ENCODE results near the gene SHISA6.
"Not testable (repeated sequence)": the region's sequence is repeated elsewhere in the genome, so short reads cannot be mapped to it uniquely, and the experiment has no call there.

SHISA6 gene

GRCh38 chr17:11267999-11268575, 27.1 kb downstream of the SHISA6 start:
- DNase-seq, result no peak

DNA sequence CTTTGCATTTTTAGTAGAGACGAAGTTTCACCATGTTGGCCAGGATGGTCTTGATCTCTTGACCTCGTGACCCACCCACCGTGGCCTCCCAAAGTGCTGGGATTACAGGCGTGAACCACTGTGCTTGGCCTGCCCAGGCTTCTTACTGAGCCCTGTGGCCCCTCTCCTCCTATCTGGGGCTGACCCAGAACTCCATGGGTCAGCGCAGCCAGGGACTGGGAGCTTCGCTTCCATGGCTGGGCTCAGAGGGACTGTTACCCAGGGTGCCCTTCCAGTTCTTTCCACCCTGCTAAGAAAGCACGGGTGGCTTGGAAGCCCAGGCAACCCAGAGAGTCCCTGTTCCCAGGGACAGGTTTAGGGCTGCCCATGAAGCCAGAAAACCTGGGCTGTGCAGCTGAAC, 28.2 kb downstream of the SHISA6 start:
- no peak for DNase-seq

DNA sequence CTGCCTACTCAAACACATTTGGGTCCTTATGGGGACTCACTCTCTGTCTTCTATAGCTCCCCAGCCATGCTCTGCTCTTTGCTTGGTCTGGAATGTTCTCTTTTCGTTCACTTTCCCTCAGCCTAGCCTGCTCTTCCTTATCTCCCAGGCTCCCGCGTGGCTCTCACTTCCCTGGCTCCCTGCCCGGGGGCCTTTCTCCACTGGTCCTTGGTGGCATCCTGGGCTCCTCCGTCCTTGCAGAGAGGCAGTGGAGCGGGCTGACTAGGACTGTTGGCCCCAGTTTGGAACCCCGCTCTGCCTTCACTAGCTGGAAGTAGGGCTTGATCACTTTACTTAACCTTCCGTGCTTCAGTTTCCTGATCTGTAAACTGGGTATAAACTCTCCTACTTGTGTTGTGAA, 31.2 kb downstream of the SHISA6 start:
- no peak for DNase-seq

- no peak for DNase-seq
Observed at GRCh38 chr17:11273596-11273995, 32.6 kb downstream of the SHISA6 start.

- no peak for DNase-seq
Observed at GRCh38 chr17:11274106-11274505, 33.1 kb downstream of the SHISA6 start.

DNA sequence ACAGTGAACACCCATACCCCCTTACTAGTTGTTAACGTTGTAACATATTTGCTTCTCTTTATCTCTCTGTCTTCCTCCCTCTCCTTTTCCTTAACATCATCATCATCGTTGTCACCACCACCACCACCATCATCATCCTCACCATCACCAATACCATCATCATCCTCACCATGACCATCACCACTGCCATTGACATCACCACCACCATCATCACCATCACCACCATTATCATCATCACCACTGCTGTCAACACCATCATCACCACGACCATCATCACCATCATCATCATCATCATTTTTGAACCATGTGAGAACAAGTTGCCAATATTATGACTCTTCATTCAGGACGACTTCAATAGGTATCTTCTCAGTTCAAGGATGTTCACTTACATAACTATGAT, 35.5 kb downstream of the SHISA6 start:
- DNase-seq, result no peak

- no peak for DNase-seq
Observed at GRCh38 chr17:11278186-11278991, 37.4 kb downstream of the SHISA6 start.

GRCh38 chr17:11278992-11279270, 37.9 kb downstream of the SHISA6 start:
- DNase-seq, result no peak

DNA sequence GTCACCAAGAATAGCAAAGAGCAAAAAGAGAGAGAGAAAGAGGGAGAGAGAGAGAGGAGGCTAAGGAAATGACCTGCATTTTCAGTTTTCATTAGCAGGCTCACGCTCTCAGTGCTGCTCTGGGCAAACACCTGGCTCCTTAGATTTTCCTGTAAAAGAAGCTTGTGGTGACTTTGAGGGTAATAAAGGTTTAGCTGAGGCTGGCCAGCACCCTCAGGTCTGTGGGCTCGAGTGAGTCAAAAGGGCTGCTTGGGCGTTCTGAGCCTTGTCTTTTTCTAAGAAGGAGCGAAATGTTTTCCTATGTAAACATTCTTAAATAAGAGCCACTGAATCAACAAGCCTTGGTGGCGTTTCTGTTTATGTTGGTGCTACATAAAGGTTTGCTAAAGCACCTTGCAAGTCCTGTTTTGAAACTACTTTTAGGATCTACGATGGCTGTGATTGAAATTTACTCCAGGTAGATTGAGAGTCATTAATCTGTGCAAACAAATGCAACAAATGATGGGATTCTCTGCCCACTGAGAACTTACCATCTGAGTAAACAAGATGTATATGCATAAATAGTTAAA, 38.8 kb downstream of the SHISA6 start:
- DNase-seq, result no peak

DNA sequence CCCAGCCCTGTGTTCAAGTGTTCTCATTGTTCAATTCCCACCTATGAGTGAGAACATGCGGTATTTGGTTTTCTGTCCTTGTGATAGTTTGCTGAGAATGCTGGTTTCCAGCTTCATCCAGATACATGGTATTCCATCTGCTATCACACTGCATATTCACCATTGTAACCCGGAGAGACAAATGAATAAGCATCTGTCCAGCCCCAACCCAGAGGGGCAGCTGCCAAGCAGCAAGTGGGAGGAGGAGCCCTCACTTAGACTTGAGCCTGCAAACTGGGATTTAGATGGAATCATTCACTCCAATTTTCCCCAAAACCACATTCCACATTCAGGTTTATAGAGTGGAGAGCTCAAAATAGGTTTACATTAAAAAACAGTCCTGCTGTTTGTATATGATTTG, 41.6 kb downstream of the SHISA6 start:
- no peak for DNase-seq

DNA sequence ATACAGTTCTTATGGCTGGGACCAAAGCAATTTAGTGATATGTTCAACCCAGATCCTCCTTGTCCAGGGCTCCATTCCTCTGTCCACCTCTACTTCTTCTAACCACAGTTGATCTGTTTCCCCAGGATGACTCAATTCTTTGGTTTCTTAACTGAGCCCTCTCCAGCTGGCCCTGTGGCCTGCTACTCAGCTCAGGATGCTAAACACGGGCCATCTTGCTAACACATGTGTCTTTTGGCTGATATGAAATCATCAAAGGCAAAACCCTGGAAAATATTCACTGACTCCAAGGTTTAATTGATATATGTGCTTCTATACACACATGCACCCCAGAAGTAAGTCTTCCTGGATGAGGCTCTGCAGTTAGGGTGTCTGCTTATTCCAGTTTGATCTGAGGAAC, 43.8 kb downstream of the SHISA6 start:
- DNase-seq, result no peak

- no peak for DNase-seq
Observed at GRCh38 chr17:11285946-11286345, 44.9 kb downstream of the SHISA6 start.

- DNase-seq, result no peak
Observed at GRCh38 chr17:11287791-11288190, 46.8 kb downstream of the SHISA6 start.

GRCh38 chr17:11290814-11291213, 49.8 kb downstream of the SHISA6 start:
- DNase-seq, result no peak

- no peak for DNase-seq
Observed at GRCh38 chr17:11292491-11292890, 51.5 kb downstream of the SHISA6 start.

DNA sequence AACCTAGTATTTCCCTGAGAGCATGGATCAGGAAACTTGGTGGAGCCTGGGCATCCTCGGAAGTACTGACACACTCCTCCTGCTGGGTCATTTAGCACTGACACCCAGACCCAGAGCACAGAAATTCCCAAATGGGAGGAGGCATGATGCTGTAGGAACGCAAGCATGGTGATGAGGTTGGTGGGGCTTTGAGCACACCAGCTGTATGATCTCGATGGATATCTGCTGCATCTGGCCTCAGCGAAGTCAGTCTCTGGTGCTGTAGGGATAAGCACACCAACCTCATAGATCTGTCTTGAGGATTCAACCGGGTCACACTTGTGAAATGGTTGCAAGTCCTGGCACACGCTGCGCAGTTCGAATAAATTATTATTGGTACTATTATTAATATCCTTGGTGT, 52.5 kb downstream of the SHISA6 start:
- no peak for DNase-seq

DNA sequence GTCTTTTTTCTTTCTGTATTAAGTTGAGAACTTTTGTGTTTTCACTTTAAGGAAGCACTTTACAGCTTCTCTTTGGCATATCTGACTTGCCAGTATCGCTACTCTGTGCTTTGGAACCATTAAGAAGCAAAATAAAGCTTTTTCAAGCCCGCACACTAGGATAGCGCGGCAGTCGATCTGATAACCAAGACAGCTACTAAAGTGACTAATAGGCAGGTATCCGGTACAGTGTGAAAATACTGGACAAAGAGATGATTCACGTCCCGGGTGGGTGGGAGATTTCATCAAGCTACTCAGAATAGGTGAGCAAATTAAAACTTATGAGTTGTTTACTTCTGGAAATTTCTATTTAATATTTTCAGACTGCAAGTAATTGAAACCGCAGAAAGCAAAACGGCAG, 53.8 kb downstream of the SHISA6 start:
- DNase-seq, result no peak

GRCh38 chr17:11296994-11297393, 56.0 kb downstream of the SHISA6 start:
- DNase-seq, result no peak

DNA sequence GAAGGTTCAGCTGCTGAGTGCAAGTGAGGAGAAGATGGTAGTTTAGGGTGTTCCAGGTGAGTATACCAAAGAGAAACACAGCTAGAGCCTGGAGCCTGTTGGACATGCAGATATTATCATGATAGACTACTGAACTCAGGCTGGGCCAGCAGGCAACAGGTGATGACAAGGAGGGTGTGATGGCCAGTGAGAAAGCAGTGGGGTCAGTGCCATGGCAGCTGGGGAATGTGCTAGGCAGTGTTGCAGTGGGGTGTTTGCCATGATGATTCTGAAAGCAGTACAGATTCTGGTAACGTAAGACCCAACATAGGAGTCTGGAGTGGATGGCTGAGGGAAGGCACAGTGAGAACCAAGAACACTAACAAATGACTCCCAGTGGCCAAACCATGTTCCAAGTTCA, 57.4 kb downstream of the SHISA6 start:
- no peak for DNase-seq

DNA sequence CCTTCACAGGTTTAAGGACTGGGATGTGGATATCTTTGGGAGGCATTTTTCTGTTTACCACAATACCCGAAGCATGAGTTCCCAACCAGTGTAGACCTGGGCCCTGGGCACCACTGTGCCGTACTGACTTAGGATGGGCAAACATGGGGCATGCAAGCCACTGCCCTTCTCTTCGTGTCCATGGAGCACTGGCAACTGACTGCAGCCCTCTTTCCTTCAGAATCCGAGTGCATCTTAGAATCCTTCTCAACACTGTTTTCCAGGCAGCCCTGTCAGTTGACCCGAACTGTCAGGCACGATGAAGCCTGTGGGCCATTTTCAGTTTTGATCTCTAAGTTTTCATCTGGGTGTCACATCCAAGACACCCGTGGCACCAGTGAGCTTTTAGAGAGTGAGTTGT, 59.2 kb downstream of the SHISA6 start:
- DNase-seq, result no peak

- DNase-seq, result no peak
Observed at GRCh38 chr17:11300738-11301137, 59.7 kb downstream of the SHISA6 start.

GRCh38 chr17:11301874-11302273, 60.9 kb downstream of the SHISA6 start:
- DNase-seq, result not testable (repeated sequence)

- no peak for DNase-seq
Observed at GRCh38 chr17:11302401-11303186, 61.6 kb downstream of the SHISA6 start.

All from stimulated activated naive CD4-positive, alpha-beta T cell (primary cell).